Activated T-cell treated with anti-CD3 and anti-CD28 coated beads, Interleukin-2, amount 50 U/mL, for 48 hours (primary cell): ENCODE measurements around the gene PSKH1.
"Not testable (repeated sequence)": the region's sequence is repeated elsewhere in the genome, so short reads cannot be mapped to it uniquely, and the experiment has no call there.

Experiments
- DNase-seq, 2 experiments: peaks; one replicate each; pipeline ENCODE4 v3.0.0-alpha.2; 2020

The PSKH1 gene

GRCh38 chr16:67927131-67927941 is 34.3 kb downstream of the PSKH1 start:
- no peak for DNase-seq

- DNase-seq: no peak
These were observed 35.1 kb downstream of the PSKH1 start for GRCh38 chr16:67928147-67928546.

DNA sequence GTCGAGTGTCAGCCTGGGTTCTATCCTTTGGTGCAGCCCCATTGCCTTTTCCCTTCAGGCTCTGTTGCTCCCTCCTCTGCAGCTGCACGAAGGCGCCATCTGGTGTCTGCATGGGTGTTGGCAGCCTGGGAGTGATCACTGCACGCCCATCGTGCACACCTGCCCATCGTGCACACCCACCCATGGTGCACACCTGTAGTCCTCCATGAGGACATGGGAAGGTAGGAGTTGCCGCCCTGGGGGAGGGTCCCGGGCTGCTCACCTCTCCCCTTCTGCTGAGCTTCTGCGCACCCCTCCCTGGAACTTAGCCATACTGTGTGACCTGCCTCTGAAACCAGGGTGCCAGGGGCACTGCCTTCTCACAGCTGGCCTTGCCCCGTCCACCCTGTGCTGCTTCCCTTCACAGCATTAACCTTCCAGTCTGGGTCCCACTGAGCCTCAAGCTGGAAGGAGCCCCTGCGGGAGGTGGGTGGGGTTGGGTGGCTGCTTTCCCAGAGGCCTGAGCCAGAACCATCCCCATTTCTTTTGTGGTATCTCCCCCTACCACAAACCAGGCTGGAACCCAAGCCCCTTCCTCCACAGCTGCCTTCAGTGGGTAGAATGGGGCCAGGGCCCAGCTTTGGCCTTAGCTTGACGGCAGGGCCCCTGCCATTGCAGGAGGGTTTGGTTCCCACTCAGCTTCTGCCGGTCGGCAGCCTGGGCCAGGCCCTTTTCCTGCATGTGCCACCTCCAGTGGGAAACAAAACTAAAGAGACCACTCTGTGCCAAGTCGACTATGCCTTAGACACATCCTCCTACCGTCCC is 35.7 kb downstream of the PSKH1 start:
- DNase-seq: peak; percentile 87

DNA sequence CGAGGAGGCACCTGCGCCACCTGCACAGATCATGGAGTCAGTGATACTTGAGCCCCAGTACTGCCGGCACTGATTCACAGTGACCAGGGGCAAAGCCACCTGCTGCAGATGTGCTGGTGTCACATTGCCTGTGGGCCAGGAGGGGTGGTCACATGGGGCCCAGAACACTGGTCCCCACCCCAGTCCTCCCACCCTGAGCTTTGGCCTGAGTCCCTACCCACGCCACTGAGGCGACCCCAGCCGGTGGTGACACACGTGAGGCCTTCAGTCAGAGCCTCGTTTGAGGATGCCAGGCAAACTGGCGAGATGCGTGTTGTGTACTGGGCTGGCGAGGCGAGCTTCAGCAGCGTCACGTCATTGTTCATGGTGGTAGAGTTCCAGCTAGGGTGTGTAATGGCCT is 37.1 kb downstream of the PSKH1 start:
- no peak for DNase-seq

DNA sequence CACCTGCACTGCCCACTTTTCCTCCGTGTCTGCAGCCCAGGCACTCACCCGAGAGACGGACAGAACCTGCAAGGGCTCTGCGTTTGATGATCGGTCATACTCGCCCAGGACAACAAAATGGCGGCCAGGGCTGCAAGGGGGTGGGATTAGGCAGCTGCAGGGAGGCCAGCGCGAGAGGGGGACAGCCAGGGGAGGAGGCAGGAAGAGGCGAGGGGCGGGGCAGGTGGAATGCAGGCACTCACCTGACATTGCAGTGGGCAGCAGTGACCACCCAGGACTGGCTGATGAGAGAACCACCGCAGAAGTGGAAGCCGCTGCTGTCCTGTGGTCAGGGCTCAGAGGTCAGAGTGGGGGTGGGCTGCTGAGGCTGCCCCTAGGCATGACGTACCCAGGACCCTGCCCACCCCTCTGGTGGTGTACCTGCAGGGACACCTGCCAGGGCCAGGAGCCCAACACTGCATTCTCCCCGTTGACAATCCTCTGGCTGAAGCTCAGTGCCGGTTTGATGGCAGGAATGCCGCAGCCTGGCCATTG is 37.7 kb downstream of the PSKH1 start:
- DNase-seq: no peak

- no peak for DNase-seq
These were observed 38.8 kb downstream of the PSKH1 start, which contains the start of gene CTRL for GRCh38 chr16:67931712-67932461. TSS of gene CTRL (minus strand) at chr16:67931862. CDS start at chr16:67931852, 10 bp downstream.

- no peak for DNase-seq
These were observed 39.4 kb downstream of the PSKH1 start for GRCh38 chr16:67932462-67932840.

DNA sequence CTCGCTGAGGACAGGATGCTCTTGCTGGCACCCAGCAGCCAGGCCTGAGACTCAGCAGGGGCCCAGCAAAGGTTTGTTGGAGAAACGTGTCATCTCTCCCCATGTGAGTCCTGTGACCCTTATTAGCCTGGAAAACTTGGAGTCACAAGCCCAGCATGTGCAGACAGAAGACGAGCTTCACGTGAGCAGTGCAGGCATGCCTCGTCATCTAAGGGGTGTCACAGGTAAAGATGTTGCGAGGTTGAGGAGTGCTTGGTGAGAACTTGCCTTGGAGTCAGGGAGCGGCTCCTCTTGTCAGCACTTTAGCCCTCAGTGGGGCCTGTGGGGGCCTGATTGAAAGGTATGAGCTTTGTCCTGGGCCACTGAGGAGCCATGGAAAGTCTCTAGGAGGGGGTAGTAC is 40.8 kb downstream of the PSKH1 start:
- no peak for DNase-seq

DNA sequence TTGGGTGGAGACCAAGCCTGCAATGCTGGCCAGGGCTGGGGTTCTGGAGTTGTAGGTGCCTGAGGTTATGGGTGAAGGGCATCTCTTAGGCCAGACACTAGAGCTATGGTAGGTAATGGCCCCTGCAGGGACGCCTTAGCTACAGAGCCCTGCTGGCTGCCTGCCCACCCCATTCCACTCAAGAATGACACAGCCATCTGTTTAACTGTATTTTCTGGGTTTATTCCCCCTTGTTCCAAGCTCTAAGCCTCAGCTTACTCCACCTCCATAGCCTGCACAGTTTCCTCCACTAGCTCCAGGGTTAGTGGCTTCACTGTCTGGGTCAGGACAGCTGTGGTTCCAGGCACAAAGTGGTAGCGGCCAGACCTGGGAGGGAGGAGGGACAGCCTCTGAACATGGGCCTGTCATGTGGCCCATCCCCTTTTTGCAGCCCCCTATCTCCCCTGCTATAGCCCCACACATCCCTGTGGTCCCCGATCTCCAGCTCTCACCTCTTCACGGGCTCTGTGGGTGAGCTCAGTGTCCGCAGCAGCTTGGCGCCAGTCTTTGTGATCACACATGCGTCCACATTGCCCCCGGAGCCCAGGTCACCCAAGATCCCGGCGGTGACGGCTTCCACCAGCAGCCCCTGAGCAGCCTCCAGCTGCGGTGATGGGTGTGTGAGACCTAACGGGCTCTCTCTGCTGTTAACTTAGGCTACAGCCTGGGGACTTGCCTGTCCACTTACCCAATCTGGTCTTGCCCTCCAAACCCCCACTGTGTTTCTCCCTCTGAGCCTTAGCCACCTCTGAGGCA is 41.4 kb downstream of the PSKH1 start:
- no peak for DNase-seq

DNA sequence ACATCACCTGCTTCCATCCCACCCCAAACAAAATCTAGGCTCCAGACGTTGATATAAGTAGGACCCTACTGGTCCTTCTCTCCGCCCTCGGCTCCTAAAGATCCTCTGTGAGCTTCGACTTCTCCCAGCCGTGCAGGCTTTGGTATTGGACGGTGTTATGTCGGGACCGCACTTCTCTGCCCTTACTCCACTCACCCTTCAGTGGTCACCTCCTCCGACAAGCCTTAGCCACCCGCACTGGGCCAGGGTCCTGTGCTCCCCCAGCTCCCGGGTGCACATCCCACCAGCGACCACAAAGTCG is 42.0 kb downstream of the PSKH1 start:
- DNase-seq: no peak

DNA sequence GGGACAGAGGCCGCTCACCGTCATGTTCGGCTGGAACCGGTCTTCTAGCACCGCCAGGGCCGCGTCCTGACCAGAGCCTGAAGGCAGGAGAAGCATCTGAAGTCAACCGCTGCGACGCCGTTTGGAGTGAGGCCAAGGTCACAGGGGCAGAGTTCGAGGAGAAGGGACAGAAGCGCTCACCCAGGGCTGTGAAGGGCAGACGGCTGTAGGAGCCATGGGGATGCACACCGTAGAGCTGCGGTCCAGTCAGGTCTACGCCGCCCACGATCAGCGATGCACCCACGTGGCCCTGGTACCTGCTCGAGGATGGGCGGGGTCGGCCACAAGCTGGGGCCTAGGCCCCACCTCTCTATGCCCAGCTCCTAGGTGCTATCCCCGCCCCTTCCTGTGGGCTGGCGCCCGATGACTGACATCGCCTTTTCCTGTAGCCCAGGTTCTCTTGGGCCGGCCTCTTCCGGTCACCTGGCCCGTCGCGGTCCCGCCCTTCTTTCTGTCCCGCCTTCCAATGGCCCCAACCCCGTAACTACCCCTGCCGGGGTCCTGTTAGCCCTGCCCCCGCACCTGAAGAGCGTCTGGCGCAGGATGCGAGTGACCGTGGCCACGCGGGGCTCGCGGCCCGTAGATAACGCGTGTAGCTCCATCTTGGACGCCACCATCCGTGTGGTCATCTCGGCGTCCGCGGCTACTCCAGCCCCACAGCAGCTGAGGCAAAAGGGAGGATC is 42.5 kb downstream of the PSKH1 start:
- peak; percentile 96 to 97 for DNase-seq

DNA sequence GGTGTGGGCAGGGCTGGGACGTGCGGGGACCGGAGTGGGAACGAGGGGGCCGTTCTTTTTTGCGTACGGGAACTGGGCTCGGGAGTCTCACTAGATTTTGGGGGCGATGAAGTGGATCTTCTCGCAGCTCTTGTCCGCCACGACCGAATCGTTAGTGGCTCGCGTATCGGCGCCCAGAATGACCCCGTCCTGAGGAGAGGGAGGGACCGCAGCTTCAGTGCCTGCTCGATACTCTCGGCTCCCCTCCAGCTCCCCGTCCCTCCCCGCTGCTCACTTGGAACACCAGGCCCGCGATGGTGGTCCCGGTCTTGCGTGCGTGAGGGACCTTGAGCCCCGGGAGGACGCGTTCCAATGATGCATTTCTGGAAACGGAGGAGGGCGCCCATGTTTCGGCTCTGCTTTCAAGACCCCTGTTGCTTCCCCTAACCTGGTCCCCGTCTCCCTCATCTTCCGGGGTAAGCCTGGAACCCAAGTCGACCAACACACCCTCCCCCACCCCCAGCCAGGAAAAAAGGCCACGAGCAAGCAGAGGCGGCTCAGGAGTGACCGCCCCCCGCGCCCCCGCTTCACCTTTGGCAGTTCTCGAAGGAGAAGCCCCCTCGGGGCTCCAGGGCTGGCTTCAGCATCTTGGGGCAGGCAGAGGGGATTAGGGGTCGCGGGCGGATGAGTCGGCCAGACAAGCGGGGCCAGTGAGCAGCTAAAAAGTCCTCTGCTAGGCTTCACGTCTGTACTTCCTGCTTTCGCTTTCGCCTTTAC is 43.2 kb downstream of the PSKH1 start, which contains the start of gene PSMB10:
Gene PSMB10, minus strand, starts transcription at position 727 of the 756 bp plus-strand sequence. Its CDS starts 101 bp downstream, at position 626.
- peak; percentile 85 for DNase-seq

DNA sequence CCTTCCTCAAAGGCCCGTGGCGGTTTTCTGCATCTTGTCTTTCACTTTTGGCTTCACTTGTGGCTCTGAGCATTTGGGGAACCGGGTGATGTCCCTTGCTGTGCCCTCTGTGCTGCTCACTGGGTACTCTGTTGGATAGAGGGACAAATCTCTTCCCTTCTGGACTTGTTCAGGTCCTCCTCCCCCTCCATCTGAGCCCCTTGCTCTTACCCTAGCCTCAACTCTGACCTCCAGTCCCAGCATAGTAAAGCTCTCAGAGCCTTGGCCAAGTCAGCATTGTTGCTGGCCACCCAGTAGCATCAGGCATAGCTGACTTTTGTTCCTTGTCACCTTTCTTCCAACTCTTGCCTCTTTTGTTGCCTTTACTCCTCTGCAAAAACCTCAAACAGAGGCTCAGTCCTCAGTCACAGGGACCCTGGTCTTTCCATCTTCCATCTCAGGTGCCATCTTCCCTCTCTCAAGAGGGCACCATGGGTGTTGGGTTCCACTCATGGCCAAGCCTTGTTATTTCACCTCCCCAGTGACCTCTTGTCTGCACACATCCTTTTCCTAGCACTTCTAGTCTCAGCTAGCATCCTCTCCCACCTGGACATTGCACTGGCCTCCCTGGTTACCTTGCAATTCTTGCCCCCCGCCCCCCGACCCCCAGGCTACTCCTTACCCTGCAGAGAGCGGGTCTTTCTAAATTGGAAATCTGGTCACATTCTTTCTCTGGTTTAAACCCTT is 44.0 kb downstream of the PSKH1 start:
- DNase-seq: no peak

DNA sequence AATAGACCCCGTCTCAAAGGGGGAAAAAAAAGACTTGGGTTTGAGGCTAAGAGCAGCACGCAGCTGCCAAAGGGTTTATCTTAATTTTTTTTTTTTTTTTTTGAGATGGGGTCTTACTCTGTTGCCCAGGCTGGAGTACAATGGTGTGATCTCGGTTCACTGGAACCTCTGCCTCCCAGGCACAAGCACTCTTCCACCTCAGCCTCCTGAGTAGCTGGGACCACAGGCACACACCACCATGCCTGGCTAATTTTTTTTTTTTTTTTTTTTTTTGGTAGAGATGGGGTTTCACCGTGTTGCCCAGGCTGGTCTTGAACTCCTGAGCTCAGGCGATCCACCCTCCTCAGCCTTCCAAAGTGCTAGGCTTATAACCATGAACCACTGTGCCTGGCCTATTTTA is 44.7 kb downstream of the PSKH1 start:
- not testable (repeated sequence) for DNase-seq

DNA sequence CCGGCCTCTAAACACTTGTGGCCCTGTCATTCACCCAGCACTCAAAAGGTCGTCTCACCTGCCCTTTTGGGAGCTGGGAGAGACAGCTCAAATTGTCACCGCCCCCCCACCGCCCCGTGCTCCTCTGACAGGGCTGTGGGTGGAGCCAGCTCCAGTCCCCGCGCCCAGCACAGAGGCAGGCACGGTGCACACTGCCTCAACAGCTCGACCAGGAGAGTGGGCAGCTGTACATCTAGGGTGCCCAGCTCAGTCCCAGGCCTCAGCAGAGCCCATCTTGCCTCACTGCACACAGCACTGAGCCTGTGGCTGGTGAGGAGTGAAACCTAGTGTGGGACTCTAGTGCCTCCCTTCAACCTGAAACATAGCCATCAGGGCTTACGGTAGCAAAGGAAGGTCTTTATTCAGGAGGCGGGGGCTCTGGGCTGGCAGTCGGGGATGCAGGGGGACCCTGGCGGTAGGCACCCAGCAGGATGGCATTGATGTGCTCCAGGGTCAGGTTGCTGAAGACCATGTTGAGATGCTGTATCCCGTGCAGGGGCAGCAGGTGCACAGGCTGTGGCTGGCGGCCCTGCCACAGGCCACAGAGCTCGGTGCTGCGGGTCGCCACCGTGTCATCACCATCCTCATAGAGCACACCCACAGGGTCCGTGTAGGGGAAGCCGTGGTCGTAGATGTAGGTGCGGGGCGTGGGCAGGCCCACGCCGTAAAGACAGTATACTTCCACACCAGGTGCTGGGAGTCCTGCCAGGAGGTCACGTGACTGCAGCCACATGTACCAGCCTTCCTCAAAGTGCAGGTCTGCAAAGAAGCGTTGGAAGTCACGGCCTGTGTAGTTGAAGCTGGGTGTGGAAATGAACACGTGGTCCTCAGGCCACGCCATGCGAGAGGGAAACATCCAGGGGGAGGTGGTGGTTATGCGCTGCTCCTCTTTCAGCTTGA is 46.7 kb downstream of the PSKH1 start:
- peak; percentile 64 to 66 for DNase-seq

GRCh38 chr16:67940446-67941089 is 47.5 kb downstream of the PSKH1 start:
- no peak for DNase-seq

DNA sequence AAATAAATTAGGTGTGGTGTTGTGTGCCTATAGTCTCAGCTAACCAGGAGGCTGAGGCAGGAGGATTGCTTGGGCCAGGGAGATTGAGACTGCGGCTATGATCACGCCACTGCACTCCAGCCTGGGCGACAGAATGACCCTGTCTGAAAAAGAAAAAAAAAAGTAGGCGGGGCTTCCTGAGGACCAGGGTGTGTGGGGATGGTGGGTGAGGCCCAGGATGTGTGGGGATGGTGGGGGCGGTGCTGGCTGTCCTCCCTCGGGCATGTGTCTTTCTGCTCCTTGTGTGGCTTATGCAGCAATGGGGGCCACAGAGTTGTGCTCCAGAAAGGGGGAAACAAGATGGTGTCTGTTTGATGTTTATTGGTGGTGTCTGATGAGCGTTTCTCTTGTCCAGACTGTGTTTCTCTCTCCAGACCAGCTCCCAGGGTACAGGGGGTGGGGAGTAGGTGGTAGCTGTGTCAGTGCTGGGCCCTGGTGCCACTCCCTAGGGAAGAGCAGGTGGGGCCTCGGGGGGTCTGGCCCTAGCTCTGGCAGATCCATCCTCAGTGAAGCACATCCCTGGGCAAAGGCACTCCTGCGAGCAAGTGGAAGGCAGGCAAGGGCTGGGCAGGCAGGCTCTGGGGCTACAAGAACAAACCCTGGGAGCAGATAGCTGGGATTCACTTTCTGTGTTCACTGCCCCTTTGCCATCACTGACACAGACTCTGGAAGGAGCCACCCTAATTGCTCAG is 48.6 kb downstream of the PSKH1 start:
- no peak for DNase-seq

DNA sequence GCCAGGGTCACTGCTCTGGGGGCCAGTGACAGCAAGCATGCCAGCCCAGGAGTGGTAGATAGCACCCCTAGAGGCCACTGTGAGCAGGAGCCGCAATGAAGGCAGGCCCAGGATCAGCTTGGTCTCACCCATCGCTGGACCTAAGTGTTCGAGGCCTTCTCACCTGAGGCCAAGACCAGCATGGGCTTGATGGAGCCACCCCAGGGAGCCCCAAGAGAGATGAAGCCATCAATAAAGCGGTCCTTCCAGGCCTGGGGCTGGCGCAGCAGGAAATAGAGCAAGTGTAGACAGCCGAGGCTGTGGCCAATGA is 49.1 kb downstream of the PSKH1 start:
- DNase-seq: peak; percentile 60 to 65
